ENCODE results near the gene KAZALD1.

The KAZALD1 gene

GRCh38 chr10:101061624-101062231 lies at the start of gene KAZALD1:
Gene KAZALD1, plus strand, starts transcription at chr10:101061989. Its CDS starts 604 bp downstream, at chr10:101062593.
- DNase-seq = no peak

GRCh38 chr10:101012525-101013364 lies 49.0 kb upstream of the KAZALD1 start:
- peak; percentile 84 to 86 for DNase-seq

GRCh38 chr10:101013365-101013825 lies 48.4 kb upstream of the KAZALD1 start:
- no peak for DNase-seq

GRCh38 chr10:101014230-101014884 lies 47.4 kb upstream of the KAZALD1 start:
- DNase-seq = peak; percentile 42 to 46

- DNase-seq = no peak
Observed at GRCh38 chr10:101014966-101015581, 46.7 kb upstream of the KAZALD1 start.

GRCh38 chr10:101015582-101015973 lies 46.2 kb upstream of the KAZALD1 start:
- no peak for DNase-seq

- DNase-seq = no peak
Observed at GRCh38 chr10:101016814-101017213, 45.0 kb upstream of the KAZALD1 start.

- DNase-seq = no peak
Observed at GRCh38 chr10:101018118-101018599, 43.6 kb upstream of the KAZALD1 start.

GRCh38 chr10:101018600-101019439 lies 43.0 kb upstream of the KAZALD1 start:
- DNase-seq = peak; percentile 67 to 75

- DNase-seq = no peak
Observed at GRCh38 chr10:101019440-101019703, 42.4 kb upstream of the KAZALD1 start.

GRCh38 chr10:101020427-101021075 lies 41.2 kb upstream of the KAZALD1 start:
- DNase-seq = no peak

GRCh38 chr10:101021239-101021638 lies 40.5 kb upstream of the KAZALD1 start:
- no peak for DNase-seq

- DNase-seq = no peak
Observed at GRCh38 chr10:101021692-101022251, 40.0 kb upstream of the KAZALD1 start.

GRCh38 chr10:101022967-101023705 lies 38.7 kb upstream of the KAZALD1 start:
- no peak for DNase-seq

- DNase-seq = no peak
Observed at GRCh38 chr10:101027106-101027720, 34.6 kb upstream of the KAZALD1 start.

- no peak for DNase-seq
Observed at GRCh38 chr10:101028446-101029337, 33.1 kb upstream of the KAZALD1 start.

GRCh38 chr10:101029520-101030295 lies 32.1 kb upstream of the KAZALD1 start:
- no peak for DNase-seq

- no peak for DNase-seq
Observed at GRCh38 chr10:101030496-101031127, 31.2 kb upstream of the KAZALD1 start.
